HepG2 (cell line): Measurements from ENCODE around the gene RCBTB1. TPM values are rescaled to one million over a fixed set of nuclear protein-coding genes. Genes with fewer than 3 reads are reported as not detected.
A peak's percentile ranks its signal among the peaks of the same experiment; 100 is the strongest.

Experiments
- ATAD3A ChIP-seq: sonication (generic); formaldehyde crosslinking; IDR thresholded peaks from 2 replicates; pipeline ENCODE4 v1.4.0; 2020; ENCODE audit warnings: missing genetic modification reagents
- BRCA1 ChIP-seq: sonication (generic); formaldehyde crosslinking; IDR thresholded peaks from 2 replicates; pipeline ENCODE4 v1.4.0; 2020; ENCODE audit warnings: missing genetic modification reagents
- CHD4 ChIP-seq: fragments of 200-600 bp; sonication (generic); IDR thresholded peaks from 2 replicates; pipeline ENCODE4 v1.7.0; 2017; ENCODE audit warnings: mild to moderate bottlenecking, low read length, borderline replicate concordance
- CREB1 ChIP-seq, 2 experiments: fragments of 450-650 bp in 1 of 2; IDR thresholded peaks; 2 replicates each; pipeline ENCODE4 v1.6.1; 2016 to 2017; ENCODE audit warnings: control low read depth in 1 of 2, mild to moderate bottlenecking in 1 of 2, missing compliant biosample characterization in 1 of 2, missing genetic modification characterization in 1 of 2
- FOXM1 ChIP-seq: sonication (generic); formaldehyde crosslinking; IDR thresholded peaks from 2 replicates; pipeline ENCODE4 v1.5.0; 2020; ENCODE audit warnings: missing genetic modification reagents
- FOXP1 ChIP-seq, 2 experiments: fragments of 450-650 bp in 1 of 2; IDR thresholded peaks; 2 replicates each; pipeline ENCODE4 v1.6.1; 2017 to 2018; ENCODE audit warnings: antibody characterized with exemption in 1 of 2
- HNF4A ChIP-seq: sonication (generic); formaldehyde crosslinking; IDR thresholded peaks from 2 replicates; pipeline ENCODE4 v1.4.0; 2020; ENCODE audit warnings: missing genetic modification reagents
- KLF15 ChIP-seq: sonication (generic); formaldehyde crosslinking; IDR thresholded peaks from 2 replicates; pipeline ENCODE4 v1.8.1; 2023; ENCODE audit warnings: borderline replicate concordance, mild to moderate bottlenecking, inconsistent platforms, missing genetic modification reagents, mixed read lengths
- POLR2AphosphoS2 ChIP-seq: IDR thresholded peaks from 2 replicates; pipeline ENCODE4 v1.6.1; 2011; ENCODE audit warnings: low read depth, low read length, improper control_type of control experiment
- ZFP37 ChIP-seq: sonication (generic); formaldehyde crosslinking; IDR thresholded peaks from 2 replicates; pipeline ENCODE4 v1.4.0; 2020; ENCODE audit warnings: missing genetic modification reagents, borderline replicate concordance
- ZKSCAN8 ChIP-seq: IDR thresholded peaks from 2 replicates; pipeline ENCODE4 v1.6.1; 2016; ENCODE audit warnings: borderline replicate concordance, missing genetic modification reagents, missing compliant biosample characterization
- ZNF224 ChIP-seq: sonication (generic); formaldehyde crosslinking; IDR thresholded peaks from 2 replicates; pipeline ENCODE4 v1.5.0; 2020; ENCODE audit warnings: mild to moderate bottlenecking, missing genetic modification reagents
- ZSCAN20 ChIP-seq: sonication (generic); formaldehyde crosslinking; IDR thresholded peaks from 2 replicates; pipeline ENCODE4 v1.4.0; 2020; ENCODE audit warnings: missing genetic modification reagents, mild to moderate bottlenecking, borderline replicate concordance
- ZSCAN22 ChIP-seq: sonication (generic); formaldehyde crosslinking; IDR thresholded peaks from 2 replicates; pipeline ENCODE4 v1.4.0; 2020; ENCODE audit warnings: mild to moderate bottlenecking, missing genetic modification reagents
- polyA plus RNA-seq, 8 experiments: library from polyadenylated mRNA; depleted of rRNA in 3 of 8; stranded (reverse) in 7 of 8; unstranded in 1 of 8; fragments of >200 nt; fragmentation: Illumina TruSeq in 4 of 8; extraction: Trizol in 4 of 8; gene quantifications; 2 replicates each; pipeline versions ENCODE4 v1.2.1 to v1.2.3, GENCODE V29; 2011 to 2016; ENCODE audit warnings: low read depth in 4 of 8, missing spikeins in 1 of 8, mixed read lengths in 1 of 8; ENCODE audit not compliant: insufficient read depth in 1 of 8
- total RNA-seq, 5 experiments: library from RNA; depleted of rRNA; stranded (reverse); fragments of >200 nt; fragmentation: Illumina TruSeq; extraction: Trizol; gene quantifications; 2 replicates each; pipeline ENCODE4 v1.2.3, GENCODE V29; 2016; ENCODE audit warnings: low read depth in 1 of 5
- TF ChIP-seq, protein P1 (sequence below): sonication (generic); formaldehyde crosslinking; IDR thresholded peaks from 2 replicates; pipeline ENCODE4 v1.4.0; 2020; ENCODE audit warnings: missing genetic modification reagents
- TF ChIP-seq, protein P2 (sequence below): sonication (generic); formaldehyde crosslinking; IDR thresholded peaks from 2 replicates; pipeline ENCODE4 v1.4.0; 2020; ENCODE audit warnings: missing genetic modification reagents
- TF ChIP-seq, protein P3 (sequence below): sonication (generic); formaldehyde crosslinking; IDR thresholded peaks from 2 replicates; pipeline ENCODE4 v1.8.0; 2022; ENCODE audit warnings: mild to moderate bottlenecking, missing genetic modification reagents
- TF ChIP-seq, protein P4 (sequence below): sonication (generic); formaldehyde crosslinking; IDR thresholded peaks from 2 replicates; pipeline ENCODE4 v1.9.0; 2021; ENCODE audit warnings: missing genetic modification reagents, borderline replicate concordance

RCBTB1 gene
- total and polyA plus RNA-seq, 2 of the 13 experiments (the other 11 are each of a cell fraction or from before 2014, with no cell fraction given), result 13.4 to 21.6 TPM

DNA sequence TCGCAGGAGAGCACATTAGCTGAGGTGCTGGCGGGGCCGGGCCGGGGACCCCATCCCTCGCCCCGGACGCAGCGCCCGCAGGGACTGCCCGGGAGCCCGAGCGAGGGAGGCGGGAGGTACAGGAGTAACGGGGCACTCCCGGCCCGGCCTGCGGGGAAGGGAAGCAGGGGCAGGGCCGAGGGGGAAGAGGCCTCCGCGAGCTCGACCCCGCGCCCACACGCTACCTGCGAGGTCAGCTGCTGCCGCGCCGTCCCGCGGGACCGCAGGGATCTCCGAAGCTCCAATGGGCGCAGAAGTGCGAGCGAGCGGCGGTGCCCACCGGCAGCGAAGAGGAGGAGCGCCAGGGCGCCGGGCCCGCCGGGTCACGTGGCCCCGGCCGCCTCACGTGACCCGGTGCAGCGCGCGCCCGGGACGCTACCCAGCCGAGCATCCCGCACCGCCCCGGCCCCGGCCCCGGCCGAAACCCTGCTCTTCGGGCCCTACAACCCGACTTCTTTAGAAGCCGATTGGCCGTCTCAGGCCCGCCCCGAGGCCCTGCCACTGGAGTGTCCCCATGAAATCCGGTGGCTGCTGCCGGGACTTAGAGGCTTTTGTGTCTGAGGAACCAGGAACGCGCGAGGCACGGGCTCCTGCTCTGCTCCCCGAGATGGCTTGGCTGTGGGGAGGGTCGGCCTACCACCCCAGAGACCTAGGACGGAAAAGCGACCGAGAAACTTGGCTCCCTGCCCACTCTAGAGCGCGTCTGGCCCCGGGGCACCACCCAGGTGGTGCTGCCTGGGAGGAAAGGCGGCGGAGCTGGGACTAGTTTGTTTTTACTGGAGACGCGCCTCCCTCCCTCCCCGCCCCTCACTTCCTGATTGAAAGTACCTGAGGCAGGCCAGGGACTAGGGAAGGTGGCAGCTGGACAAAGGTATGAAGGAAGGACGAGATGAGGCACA, at the start of gene RCBTB1 (continued):
- TF ChIP-seq ZSCAN22 (CRISPR knock-in tag) (no peak), FOXM1 (CRISPR knock-in tag) (no peak), CHD4 (no peak), ZSCAN20 (CRISPR knock-in tag) (peak; percentile 67; the same call in 1 of the 2 replicates), POLR2AphosphoS2 (no peak), ZNF224 (CRISPR knock-in tag) (peak; percentile 79; the same call in 1 of the 2 replicates), HNF4A (CRISPR knock-in tag) (no peak; the same call in 1 of the 2 replicates), FOXP1 (IDR thresholded peaks at IDR 0.05) (no peak), FOXP1 (CRISPR knock-in tag; IDR thresholded peaks at IDR 0.05) (no peak), KLF15 (CRISPR knock-in tag) (no peak), ATAD3A (CRISPR knock-in tag) (no peak), ZKSCAN8 (CRISPR knock-in tag) (no peak), BRCA1 (CRISPR knock-in tag) (no peak), ZFP37 (CRISPR knock-in tag) (no peak), CREB1 (IDR thresholded peaks at IDR 0.05) (no peak), CREB1 (CRISPR knock-in tag; IDR thresholded peaks at IDR 0.05) (no peak)
- TF ChIP-seq, protein P1, sequence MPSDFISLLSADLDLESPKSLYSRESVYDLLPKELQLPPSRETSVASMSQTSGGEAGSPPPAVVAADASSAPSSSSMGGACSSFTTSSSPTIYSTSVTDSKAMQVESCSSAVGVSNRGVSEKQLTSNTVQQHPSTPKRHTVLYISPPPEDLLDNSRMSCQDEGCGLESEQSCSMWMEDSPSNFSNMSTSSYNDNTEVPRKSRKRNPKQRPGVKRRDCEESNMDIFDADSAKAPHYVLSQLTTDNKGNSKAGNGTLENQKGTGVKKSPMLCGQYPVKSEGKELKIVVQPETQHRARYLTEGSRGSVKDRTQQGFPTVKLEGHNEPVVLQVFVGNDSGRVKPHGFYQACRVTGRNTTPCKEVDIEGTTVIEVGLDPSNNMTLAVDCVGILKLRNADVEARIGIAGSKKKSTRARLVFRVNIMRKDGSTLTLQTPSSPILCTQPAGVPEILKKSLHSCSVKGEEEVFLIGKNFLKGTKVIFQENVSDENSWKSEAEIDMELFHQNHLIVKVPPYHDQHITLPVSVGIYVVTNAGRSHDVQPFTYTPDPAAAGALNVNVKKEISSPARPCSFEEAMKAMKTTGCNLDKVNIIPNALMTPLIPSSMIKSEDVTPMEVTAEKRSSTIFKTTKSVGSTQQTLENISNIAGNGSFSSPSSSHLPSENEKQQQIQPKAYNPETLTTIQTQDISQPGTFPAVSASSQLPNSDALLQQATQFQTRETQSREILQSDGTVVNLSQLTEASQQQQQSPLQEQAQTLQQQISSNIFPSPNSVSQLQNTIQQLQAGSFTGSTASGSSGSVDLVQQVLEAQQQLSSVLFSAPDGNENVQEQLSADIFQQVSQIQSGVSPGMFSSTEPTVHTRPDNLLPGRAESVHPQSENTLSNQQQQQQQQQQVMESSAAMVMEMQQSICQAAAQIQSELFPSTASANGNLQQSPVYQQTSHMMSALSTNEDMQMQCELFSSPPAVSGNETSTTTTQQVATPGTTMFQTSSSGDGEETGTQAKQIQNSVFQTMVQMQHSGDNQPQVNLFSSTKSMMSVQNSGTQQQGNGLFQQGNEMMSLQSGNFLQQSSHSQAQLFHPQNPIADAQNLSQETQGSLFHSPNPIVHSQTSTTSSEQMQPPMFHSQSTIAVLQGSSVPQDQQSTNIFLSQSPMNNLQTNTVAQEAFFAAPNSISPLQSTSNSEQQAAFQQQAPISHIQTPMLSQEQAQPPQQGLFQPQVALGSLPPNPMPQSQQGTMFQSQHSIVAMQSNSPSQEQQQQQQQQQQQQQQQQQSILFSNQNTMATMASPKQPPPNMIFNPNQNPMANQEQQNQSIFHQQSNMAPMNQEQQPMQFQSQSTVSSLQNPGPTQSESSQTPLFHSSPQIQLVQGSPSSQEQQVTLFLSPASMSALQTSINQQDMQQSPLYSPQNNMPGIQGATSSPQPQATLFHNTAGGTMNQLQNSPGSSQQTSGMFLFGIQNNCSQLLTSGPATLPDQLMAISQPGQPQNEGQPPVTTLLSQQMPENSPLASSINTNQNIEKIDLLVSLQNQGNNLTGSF (CRISPR knock-in tag), result no peak; the same call in 1 of the 2 replicates
- TF ChIP-seq, protein P2, sequence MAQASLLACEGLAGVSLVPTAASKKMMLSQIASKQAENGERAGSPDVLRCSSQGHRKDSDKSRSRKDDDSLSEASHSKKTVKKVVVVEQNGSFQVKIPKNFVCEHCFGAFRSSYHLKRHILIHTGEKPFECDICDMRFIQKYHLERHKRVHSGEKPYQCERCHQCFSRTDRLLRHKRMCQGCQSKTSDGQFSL (CRISPR knock-in tag), result no peak
- TF ChIP-seq, protein P3, sequence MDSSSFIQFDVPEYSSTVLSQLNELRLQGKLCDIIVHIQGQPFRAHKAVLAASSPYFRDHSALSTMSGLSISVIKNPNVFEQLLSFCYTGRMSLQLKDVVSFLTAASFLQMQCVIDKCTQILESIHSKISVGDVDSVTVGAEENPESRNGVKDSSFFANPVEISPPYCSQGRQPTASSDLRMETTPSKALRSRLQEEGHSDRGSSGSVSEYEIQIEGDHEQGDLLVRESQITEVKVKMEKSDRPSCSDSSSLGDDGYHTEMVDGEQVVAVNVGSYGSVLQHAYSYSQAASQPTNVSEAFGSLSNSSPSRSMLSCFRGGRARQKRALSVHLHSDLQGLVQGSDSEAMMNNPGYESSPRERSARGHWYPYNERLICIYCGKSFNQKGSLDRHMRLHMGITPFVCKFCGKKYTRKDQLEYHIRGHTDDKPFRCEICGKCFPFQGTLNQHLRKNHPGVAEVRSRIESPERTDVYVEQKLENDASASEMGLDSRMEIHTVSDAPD (CRISPR knock-in tag), result no peak
- TF ChIP-seq, protein P4, sequence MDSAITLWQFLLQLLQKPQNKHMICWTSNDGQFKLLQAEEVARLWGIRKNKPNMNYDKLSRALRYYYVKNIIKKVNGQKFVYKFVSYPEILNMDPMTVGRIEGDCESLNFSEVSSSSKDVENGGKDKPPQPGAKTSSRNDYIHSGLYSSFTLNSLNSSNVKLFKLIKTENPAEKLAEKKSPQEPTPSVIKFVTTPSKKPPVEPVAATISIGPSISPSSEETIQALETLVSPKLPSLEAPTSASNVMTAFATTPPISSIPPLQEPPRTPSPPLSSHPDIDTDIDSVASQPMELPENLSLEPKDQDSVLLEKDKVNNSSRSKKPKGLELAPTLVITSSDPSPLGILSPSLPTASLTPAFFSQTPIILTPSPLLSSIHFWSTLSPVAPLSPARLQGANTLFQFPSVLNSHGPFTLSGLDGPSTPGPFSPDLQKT (CRISPR knock-in tag), result no peak
